GM21447 (cell line): ENCODE measurements around the gene TRPM5.

Source experiments
- ATAC-seq: cut with Tn5 transposase; IDR thresholded peaks from one replicate; pipeline ENCODE4 v1.9.1; 2021; ENCODE audit not compliant: unreplicated experiment

The TRPM5 gene

DNA sequence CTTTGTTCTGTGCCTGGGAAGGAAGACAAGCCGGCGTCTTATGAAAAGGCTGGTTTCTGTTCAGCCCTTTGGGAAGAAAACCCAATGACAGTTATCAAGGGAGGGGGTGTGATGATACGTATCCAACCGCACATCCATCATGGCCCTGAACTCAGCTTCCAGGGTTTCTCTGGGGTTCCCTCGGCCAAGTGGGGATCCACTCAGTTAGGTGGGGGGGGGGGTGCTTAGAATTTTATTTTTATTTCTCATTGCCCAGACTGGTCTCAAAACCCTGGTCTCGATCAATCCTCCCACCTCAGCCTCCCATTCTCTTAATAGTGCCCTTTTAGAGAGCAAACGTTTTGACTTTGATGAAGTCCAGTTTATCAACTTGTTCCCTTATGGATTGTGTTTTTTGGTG lies 26.2 kb upstream of the TRPM5 start:
- ATAC-seq: no peak

DNA sequence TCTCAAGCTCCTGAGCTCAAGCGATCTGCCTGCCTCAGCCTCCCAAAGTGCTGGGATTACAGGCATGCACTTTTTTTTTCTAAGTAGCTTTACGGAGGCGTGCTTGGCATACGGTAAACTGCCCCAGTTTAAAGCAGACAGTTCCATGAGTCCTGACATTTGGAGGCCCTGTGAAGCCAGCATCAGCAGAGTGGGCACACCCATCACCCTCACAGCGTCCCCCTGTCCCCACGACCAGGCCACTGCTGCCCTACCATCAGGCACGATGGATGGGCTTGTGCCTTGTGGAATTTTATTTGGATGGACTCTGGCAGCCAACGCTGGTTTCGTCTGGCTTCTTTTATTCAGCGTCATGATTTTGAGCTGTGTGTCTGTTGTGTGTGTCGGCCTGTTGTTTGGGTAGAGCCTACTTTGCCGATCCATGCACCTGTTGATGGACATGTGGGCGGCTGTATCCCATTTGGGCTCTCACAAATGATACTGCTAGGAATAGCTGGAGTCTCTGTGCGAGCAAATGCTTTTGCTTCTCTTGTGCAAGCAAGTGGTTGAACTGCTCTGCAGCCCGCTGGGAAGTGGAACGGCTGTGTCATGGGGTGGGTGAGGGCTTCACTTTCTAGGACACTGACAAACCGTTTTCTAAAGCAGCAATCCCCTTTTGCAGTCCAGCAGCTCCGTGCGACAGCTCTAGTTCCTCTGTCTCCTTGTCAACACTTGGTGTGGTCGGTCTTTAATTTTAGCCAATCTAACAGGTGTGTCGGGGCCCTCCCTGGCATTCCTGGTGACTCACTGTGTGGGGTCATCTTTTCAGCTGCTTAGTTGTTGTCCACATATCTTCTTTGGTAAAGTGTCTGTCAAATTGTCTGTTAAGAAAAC lies 24.3 kb upstream of the TRPM5 start:
- ATAC-seq: no peak

DNA sequence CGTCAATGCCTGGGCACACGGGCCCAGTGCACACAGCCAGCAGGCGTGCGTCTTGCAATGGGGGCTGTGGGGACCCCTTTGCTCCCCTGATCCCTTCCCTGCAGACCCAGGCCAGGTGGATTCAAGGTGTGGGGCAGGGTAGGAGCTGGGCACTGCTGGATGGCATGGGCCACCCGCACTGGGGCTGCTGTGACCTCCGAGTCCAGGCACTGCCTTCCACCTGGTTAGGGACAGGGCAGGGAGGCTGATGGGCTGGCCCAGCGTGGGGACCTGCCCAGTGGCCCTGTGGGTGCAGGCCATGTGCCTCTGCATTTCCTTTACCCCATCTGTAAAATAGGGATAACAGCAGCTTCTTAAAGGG lies 23.4 kb upstream of the TRPM5 start:
- ATAC-seq: no peak

DNA sequence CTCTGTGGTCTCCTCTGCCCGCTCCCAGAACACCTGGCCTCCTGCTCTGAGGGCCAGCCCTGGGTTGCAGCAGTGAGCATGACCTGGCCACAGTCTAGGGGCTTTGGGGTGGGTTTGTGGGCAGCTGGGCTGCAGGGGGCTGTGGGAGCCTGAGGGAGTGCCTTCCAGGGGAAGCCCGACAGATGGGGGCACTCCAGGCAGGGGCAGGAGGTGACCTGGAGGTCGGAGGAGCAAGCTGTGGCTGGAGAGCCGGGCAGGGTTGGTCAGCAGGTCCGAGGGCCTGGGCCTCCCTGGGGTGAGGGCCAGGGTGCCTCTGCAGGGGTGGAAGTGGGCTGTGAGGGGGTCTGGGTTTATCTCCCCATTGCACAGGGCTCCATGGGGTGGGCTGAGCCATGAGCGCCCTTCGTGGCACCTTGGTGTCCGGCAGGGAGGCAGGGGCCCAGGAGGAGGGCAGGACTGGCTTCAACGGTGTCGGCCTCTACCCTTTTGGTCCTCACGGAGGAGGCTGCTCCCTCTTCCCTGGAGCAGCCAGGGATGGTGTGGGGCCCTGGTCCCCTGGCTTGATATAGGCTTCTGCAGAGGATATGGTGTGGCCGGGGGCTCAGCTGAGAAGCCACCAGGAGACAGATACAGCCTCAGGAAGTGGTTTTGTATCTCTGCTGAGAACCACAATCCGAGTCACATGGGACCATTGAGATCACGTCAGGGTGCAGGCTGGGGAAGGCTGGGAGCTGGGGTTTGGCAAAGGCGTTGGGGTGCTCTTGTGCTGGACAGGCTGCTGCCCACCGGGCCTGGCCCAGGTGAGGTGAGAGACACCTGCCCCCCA lies 22.8 kb upstream of the TRPM5 start:
- no peak for ATAC-seq

DNA sequence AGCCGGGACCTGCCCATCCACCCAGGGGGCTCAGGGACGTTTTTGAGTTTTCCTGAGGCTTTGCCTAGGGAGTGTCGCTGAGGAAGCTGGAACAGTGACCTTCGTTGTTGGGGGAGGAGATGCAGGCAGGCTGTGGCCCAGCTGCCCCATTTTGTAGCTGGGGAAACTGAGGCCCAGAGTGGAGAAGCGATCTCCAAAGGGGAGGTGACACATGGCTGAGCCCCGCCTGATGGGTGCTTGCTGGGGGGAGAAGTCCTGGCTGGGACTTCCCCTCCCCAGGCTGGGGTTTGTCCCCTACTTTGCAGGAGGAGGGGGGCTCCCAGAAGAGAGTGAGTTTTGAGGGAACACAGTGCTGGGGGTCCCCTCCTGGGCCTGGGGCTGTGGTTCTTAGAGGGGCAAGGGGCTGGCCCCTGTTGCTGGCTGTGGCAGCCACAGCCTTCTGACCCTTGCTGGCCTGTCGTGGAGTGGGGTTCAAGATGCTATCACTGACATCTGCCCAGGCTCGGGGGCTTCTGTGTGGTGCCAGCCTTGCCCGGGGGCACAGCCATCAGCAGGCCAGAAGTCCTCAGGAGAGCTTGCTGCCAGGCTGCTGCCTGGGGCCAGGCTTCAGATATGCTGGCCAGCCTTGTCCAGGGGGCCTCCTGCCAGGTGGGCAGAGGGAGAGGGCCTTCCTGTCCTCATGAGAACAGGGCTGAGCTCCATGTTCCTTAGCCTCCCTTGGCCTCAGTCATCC lies 21.9 kb upstream of the TRPM5 start:
- ATAC-seq: no peak

DNA sequence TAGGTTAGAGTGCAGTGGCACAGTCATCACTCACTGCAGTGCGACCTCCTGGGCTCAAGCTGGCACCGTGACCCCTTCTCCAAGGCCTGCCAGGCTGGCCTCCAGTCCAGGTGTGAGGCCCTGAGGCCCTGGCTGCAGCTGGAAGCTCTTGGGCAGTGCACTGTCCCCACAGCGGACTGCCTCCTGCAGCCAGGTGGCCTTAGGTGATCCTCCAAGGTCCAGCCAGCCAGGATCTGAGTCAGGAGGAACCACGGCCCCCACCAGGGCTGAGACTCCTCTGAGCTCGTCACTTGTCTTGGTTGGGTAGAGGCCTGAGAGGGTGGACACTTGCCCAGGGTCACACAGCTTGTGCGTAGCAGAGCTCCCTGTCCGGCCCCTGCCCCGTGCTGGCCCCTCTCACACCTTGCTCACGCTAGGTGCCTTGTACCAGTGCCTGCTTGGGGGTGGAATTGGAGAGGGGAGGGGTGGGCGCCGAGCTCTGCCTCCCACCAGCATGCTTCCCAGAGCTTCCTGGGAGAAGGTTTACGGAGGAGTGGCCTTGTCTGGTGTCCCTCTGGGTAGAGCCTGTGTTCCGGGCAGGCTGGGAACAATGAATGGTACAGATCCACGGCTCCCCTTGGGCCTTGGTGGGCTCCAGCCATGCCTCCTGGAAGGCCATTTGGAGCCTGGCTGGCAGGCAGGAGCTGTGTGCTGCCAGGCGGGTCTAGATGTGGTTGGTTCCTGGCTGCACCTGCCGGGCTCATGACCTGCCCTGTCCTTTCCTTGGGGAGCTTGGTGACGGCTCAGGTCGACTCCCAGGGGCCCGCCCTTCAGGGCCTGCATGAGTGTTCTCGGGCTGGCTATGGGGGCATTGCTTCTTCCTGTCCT lies 21.1 kb upstream of the TRPM5 start:
- ATAC-seq: no peak

DNA sequence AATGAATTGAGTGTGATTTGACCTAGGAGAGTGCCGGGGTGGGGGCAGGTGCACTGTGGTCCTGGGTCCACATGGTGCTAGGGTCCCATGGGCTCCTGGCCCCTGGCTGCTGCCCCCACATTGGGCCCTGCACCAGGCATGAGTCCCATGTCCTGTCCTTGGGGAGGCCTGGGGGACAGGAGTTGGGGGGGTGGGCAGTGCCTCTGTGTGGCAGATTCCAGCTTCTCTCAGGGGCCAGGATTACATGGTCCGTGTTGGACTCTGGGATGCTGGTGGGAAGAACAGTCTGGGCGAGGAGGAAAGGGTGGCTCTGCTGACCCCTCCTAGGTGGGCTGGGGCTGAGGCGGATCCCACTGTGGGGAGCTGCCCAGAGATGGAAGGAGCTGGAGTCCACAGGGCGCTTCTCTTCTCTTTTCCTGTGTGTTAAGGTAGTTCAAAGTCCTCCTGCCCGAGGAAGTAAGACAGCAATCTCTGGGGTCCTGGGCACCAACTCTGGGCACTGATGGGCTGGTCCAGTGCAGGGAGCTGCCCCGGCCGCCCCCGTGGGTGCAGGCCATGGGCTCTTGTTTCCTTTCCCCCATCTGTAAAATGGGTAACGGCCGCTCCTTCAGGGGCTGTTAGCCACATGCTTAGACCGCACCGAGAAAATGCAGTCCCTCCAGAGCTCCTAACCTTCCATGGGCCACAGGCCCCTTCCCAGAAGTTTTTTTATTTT lies 20.3 kb upstream of the TRPM5 start:
- ATAC-seq: no peak

DNA sequence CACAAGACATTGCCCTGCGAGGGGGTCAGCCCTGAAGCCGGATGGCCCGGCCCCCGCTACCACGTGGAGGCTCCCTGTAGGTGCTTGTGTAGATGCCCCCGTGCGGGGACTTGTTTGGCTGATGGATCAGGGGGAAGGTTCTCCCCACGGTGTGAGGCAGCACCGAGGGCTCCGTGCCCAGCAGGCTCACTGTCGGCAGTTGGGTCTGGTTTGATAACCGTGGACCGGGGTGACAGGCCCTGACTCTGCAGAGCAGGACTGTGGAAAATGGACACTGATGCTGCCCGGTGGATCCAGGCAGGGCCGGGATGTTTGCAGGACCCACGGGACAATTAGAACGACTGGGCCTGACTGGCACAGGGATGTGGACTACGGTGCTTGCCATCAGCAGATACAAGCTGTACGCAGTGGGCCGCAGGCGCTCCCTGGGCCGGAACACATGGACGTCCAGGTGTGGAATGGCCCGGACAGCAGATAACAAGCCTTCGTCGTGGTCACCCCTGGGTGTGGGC lies 19.5 kb upstream of the TRPM5 start:
- no peak for ATAC-seq

DNA sequence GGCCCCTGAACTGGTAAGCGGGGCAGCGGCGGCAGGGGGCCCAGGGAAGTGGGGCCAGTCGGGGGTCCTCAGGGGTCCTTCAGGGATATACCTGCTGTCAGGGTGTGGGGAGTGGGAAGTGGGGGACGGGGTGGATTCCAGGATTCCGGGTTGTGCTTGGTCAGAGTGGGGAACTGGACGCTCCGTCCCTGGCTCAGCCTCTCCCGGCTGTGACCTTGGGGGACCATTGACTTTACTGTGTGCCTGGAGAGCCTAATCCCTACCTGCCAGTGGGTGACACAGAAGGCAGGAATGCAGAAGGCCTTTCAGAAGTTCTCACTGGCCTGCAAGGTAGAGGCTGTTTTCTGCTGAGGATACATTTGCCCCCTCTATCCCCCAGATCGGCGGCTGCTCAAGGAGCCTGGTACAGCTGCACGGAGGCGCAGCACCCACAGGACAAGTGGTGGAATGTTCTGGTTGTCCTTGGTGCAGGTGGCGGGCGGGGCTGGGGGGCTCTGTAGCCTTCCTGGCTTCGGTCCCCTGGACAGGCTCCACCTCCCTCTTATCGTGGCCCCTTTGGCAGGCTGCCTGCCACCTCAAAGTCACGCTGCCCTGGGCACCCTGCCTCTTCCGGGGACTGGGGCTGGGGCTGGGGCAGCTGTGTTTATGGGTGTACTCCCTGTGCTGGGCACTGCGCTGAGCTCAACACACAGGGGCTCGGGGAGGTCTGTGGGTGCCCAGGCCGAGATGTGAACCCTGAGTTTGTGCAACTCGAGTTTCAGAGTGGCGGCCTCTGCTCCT lies 18.9 kb upstream of the TRPM5 start:
- no peak for ATAC-seq

DNA sequence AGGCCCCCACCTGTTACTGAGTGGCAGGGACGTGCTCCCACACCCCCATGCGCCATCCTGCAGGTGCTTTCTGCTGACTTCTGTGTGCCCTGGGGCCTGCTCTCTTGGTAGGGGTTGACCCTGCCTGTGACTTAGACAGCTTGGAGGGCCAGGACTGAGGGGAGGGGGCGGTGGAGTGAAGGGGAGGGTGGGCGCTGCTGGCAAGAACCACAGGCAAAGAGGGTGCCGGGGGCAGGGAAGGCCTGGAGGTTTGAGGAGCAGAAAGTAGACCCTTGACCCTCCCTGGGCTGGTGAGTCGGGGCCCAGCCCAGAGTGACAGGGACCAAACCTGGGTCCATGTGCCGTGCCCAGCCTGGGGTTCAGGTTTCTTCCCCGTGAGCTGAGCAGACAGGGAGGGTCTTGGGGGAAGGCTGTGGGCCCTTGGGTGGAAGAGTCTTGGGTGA lies 18.2 kb upstream of the TRPM5 start:
- ATAC-seq: no peak

DNA sequence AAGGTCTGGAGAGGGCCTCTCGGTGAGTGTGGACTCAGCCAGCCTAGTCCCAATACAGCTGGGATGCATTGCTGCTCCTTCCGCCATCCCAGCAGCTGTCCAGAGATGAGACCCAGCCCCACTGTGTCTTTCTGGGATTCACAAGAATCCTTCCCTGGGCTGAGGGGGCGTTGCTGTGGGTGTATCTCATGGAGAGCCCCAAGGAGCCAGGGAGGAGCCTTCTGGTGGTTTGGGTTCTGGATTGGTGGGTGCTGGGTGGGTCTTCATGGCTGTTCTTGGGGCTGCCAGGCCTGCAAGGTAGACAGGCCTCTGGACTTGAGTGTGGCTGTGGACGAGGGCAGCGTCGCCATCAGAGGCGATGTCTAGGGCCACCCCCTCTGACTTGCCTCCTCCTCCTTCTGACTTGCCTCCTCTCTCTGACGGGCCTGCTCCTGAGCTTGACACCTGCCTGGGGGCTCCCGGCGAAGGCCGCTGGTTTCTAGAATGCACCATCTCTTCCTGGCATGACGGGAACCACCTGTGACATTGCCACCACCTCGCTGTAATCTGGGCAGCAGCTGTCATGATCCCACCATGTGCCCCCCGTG lies 17.7 kb upstream of the TRPM5 start:
- no peak for ATAC-seq

DNA sequence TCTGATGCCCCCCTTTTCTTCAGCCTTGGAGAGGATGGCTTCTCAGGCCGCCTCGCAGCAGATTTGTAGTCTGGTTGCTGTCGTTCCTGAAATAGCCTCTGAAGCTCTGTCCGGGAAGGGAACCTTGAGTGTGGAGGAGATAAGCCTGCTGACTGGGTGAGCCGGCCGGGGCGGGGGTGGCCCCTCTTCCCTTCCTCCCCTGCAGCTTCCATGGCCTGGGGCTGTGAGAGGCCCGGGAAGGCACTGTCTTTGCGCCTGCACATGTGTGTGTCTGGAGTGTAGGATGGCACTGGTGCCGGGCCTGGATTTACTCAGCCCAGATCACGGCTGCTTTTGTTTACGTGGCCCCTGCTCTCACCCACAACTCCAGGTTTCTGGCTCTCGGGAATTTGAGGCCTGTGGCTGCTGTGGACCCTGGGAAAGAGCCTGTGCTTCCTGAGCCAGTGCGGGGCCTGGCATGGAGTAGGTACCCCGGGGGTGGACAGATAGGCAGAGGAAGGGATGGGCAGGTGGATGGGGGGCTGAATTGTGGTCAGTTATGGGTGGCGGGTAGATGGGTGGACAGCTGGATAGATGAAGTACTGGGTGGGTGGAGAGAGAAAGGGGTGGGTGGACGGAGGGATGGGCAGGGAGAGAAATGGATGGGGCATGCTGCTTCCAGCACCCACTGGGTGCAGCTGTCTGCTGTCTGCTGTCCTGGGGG lies 17.1 kb upstream of the TRPM5 start:
- no peak for ATAC-seq

DNA sequence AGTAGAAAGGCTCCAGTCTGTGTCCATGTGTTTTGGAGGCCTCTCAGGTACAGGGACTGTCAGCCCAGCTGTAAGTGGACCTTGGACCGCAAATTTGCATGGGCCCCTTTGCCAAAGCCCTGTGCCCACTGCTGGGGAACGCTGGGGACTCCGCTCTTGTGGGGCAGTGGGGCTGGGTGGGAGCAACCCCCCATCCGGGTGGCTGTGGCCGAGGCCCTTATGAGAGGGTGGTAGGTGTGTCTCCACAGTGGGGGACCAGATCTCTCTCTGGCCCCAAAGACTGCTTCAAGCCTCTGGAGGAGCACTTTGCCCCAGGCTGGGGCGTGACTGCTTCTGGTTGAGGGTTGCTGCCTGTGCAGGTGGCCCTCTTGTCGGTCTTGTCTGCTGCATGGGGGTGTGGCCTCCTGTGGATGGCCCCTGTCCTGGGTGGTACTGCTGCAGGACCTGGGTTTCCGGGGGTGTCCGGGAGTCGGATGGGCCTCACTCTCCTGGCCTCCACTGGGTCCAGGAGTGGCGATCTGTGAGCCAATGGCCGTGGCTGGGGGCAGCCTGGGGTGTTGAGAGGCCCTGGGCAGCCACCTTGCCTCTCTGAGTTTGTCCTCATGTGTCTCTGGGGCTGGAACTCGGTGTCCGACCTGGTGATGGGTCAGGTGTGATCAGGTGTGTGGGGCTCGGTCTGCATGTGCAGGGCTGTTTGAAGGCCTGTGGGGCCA lies 16.4 kb upstream of the TRPM5 start:
- no peak for ATAC-seq

DNA sequence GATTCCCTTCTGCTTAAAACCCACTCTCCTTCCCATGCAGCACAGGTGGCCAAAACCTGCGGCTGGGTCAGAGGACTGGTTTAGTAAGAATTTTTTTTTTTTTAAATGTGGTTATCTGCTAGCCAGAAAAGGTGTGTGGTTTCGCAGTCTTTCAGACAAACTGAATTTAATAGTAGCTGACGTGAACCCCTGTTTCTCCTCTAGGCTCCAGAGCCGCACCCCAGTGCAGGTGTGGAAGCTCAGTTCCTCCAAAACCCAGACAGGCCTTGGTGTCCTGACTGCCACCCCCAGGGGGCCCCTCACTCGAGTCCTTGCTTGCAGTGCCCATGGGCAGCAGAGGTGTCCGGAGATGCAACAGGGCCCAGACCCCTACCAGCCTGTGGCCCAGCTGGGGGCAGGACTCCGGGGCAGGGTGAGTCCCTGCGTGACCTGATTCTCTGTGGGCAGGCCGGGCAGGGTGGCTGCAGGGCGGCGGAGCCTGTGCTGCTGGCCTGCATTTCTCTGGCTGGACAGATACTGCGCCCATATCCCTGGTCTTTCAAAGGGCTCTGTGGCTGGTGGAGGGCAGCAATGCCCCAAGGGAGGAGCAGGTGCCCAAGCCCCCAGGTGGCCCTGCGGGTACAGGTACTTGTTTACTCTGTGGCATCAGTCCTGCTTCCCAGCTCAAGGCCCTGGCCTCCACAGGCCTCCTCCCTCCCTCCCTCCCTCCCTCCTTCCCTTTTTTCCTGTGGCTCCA lies 15.7 kb upstream of the TRPM5 start:
- no peak for ATAC-seq

DNA sequence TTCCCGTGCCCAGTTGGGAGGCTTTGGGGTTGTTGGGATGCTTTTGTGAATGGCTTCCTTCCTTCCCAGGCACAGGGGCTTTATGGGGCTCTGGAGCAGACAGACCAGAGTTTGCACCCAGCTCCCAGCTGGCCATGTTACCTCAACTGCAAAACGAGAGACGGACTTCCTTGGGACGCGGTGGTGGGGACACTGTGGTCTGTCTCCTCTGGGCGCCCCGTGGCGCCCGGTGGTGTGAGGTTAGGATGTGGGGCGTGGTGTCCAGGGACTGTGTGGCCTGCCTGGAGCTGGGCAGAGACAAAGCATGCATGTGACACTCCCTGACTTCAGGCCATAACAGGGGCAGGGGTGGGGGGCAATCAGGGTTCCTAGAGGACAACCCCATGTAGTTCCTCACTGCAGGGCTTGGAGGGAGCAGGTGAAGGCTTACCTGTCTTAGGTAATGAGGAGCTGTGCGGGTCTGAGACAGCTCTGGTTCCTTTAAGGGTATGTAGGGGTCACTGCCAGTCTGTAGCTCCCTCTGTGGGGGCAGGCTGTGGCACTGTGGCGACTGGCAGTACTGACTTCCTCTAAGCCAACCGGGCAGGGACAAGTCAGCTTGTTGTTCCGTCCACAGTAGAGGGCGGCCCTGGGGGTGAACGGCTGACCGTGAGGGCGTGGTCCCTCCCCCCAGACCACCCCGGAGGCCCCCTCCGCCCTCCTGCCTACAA lies 14.9 kb upstream of the TRPM5 start:
- ATAC-seq: no peak

DNA sequence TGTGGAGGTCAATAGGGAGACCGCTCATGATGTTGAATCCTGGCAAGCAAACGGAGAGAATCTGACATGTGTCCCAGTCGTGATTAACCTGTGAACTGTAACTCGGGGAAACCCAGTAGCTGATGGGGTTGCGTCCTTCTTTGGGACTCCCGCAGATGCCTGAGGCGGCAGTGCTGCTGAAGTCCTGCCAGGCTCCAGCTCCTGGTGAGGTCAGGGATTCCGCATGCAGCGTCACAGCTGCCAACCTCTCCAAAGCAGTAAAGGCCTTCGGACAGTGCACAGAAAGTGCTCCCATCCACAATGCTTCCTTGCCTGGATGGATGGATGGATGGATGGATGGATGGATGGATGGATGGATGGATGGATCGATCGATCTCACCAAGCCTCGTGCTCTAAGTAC lies 14.0 kb upstream of the TRPM5 start:
- ATAC-seq: no peak
